ENCODE measurements around the gene UBALD1.

Gene UBALD1

DNA sequence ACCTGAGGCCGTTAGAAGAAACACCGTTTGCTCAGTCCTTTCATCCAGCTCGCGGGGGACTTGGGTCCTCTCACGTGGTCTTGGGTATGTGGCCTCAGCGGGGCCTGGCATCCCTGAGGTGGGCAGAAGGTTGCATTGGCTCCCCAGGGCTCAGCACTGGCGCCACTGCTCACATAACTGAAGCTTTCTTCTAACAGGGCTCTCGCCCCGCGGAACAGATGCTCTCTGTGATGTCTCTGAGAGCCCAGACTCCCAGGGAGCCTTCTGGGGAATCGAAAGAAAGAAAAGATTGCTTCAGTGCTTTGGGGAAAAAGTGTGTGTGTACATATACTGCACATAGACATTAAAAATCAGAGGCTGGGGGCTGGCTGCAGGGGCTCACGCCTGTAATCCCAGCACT, 20.1 kb upstream of the UBALD1 start:
- in situ Hi-C loops (cut with MboI; ENCODE audit: low pct_unique_long_range_greater_than_20kb, low sequenced_read_pairs, unreplicated experiment): no loop called here

DNA sequence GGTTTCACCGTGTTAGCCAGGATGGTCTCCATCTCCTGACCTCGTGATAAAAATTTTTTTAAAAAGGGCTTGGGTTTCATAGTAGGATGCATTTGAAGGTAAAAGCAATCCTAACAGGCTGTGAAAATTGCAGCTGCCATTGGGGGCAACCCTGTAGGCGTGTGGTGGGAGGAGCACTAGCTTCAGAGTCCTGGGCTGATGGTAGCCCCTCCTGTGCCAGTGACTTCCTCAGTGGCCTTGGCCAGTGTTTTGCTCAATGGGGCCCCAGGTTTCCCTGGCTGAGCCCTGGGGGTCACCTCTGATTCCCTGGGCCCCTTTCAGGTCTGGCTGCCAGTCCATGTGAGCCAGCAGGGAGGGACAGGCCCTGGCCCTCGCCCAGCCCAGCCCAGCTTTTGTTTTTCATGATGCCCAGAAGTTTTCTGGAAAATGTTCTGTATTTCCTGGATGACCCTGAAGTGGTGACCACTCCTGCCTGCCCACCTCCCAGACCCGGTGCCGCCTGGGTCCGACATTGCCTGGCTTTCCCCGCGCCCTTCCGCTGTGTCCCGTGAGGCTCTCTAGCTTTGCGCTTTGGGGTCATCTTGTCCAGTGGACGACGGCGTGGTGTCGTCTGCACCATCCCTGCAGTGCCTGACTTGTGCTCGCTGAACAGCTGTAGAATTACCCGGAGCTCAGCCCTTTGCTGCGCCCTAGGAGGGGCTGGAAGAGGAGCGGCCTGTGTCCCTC, 19.4 kb upstream of the UBALD1 start:
- in situ Hi-C loops (cut with MboI; ENCODE audit: low pct_unique_long_range_greater_than_20kb, low sequenced_read_pairs, unreplicated experiment): no loop called here
- TF ChIP-seq, protein P1, sequence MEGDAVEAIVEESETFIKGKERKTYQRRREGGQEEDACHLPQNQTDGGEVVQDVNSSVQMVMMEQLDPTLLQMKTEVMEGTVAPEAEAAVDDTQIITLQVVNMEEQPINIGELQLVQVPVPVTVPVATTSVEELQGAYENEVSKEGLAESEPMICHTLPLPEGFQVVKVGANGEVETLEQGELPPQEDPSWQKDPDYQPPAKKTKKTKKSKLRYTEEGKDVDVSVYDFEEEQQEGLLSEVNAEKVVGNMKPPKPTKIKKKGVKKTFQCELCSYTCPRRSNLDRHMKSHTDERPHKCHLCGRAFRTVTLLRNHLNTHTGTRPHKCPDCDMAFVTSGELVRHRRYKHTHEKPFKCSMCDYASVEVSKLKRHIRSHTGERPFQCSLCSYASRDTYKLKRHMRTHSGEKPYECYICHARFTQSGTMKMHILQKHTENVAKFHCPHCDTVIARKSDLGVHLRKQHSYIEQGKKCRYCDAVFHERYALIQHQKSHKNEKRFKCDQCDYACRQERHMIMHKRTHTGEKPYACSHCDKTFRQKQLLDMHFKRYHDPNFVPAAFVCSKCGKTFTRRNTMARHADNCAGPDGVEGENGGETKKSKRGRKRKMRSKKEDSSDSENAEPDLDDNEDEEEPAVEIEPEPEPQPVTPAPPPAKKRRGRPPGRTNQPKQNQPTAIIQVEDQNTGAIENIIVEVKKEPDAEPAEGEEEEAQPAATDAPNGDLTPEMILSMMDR (IDR thresholded peaks at IDR 0.05; ENCODE audit: extremely low read depth, insufficient read depth, missing control alignments): no peak
- no peak for DNase-seq (ENCODE audit: low spot score)

More for the DNA sequence above, 20.1 kb upstream of the UBALD1 start:
- TF ChIP-seq, protein P1 (IDR thresholded peaks at IDR 0.05; ENCODE audit: extremely low read depth, insufficient read depth, missing control alignments): no peak
- no peak for DNase-seq (ENCODE audit: low spot score)

- in situ Hi-C loops (cut with MboI; ENCODE audit: low pct_unique_long_range_greater_than_20kb, low sequenced_read_pairs, unreplicated experiment): no loop called here
- TF ChIP-seq, protein P1 (IDR thresholded peaks at IDR 0.05; ENCODE audit: extremely low read depth, insufficient read depth, missing control alignments): no peak
- no peak for DNase-seq (ENCODE audit: low spot score)
Observed at GRCh38 chr16:4631444-4631843, 16.8 kb upstream of the UBALD1 start.

DNA sequence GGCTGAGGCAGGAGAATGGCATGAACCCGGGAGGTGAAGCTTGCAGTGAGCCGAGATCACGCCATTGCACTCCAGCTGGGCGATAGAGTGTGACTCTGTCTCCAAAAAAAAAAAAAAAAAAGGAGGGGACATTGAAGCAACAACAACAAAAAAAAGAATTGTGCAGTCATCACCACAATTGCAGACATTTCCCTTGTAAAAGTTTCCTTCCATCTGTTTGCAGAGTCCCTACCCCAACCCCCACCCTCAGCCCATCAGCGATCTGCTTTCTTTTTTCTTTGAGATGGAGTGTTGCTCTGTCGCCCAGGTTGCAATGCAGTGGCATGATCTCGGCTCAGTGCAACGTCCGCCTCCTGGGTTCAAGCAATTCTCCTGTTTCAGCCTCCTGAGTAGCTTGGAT, 13.6 kb upstream of the UBALD1 start:
- no peak for DNase-seq (ENCODE audit: low spot score)
- in situ Hi-C loops (cut with MboI; ENCODE audit: low pct_unique_long_range_greater_than_20kb, low sequenced_read_pairs, unreplicated experiment): no loop called here

GRCh38 chr16:4626396-4626795, 11.7 kb upstream of the UBALD1 start:
- in situ Hi-C loops (cut with MboI; ENCODE audit: low pct_unique_long_range_greater_than_20kb, low sequenced_read_pairs, unreplicated experiment): no loop called here
- no peak for DNase-seq (ENCODE audit: low spot score)
- TF ChIP-seq, protein P1 (IDR thresholded peaks at IDR 0.05; ENCODE audit: extremely low read depth, insufficient read depth, missing control alignments): no peak

More for the DNA sequence above, 13.6 kb upstream of the UBALD1 start:
- TF ChIP-seq, protein P1 (IDR thresholded peaks at IDR 0.05; ENCODE audit: extremely low read depth, insufficient read depth, missing control alignments): no peak

DNA sequence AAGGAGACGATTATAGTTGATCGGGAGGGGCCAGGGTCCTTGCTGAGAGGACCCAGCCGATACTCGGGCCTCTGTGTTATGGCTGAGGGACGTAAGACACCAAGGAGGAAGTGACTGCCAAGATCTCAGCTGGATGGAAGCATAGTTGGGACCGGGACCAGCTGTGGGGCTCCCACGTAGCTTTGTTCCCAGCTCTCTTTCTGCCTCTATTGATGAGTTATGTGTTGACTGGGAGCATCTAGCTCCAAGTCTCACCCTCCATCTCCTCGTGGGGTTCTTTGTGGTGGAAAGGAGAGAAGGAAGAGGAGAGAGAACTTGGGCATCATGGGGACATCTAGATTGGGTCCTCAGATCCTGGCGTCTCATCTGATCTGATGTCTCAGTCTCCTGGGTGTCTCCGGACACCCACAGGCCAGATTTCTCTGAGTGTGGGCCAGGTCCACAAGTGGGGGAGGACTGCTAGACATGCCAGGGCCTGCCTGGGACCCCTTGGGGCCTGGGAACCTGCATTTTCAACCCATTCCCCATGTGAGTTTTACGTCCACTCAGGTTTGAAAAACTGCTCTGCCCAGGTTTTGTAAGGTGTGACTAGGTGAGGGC, 11.0 kb upstream of the UBALD1 start:
- TF ChIP-seq, protein P1 (IDR thresholded peaks at IDR 0.05; ENCODE audit: extremely low read depth, insufficient read depth, missing control alignments): no peak
- in situ Hi-C loops (cut with MboI; ENCODE audit: low pct_unique_long_range_greater_than_20kb, low sequenced_read_pairs, unreplicated experiment): no loop called here
- no peak for DNase-seq (ENCODE audit: low spot score)

Data from GM13977 (cell line).